Kidney epithelial cell (primary cell): ENCODE results near the gene INPP5A. TPM values are rescaled to one million over a fixed set of nuclear protein-coding genes. Genes with fewer than 3 reads are reported as not detected.
"Not testable (repeated sequence)": the region's sequence is repeated elsewhere in the genome, so short reads cannot be mapped to it uniquely, and the experiment has no call there.

Source experiments
- DNase-seq: peaks from one replicate; pipeline ENCODE4 v3.0.0-alpha.2; 2010; ENCODE audit warnings: low read depth
- H3K27me3 ChIP-seq: 2 replicates; pipeline ENCODE4 v1.6.0; 2011; ENCODE audit warnings: low read length; ENCODE audit not compliant: control insufficient read depth, insufficient read depth
- H3K36me3 ChIP-seq: 2 replicates; pipeline ENCODE4 v1.5.1; 2011; ENCODE audit warnings: low read length; ENCODE audit not compliant: control insufficient read depth, insufficient read depth
- H3K4me3 ChIP-seq: 2 replicates; pipeline ENCODE4 v1.5.1; 2011; ENCODE audit warnings: low read depth, mild to moderate bottlenecking, control low read depth, low read length
- CTCF ChIP-seq: IDR thresholded peaks from 2 replicates; pipeline ENCODE4 v1.5.1; 2011; ENCODE audit warnings: mild to moderate bottlenecking, moderate library complexity, low read length, control low read depth, inconsistent platforms; ENCODE audit not compliant: insufficient read depth, poor library complexity, severe bottlenecking
- total RNA-seq: library from RNA; depleted of rRNA; stranded (reverse); fragments of >200 nt; gene quantifications from 2 replicates; pipeline ENCODE4 v1.2.3, GENCODE V29; 2015

INPP5A gene
- total RNA-seq, 1 donor from 2014 or later: 45.1 TPM

- no peaks in the 10 kb centered on the region for H3K27me3 ChIP-seq
- no peak overlapping the region for H3K4me3 ChIP-seq
- no peak for TF ChIP-seq CTCF
- no peaks in the 10 kb centered on the region for H3K36me3 ChIP-seq
- no peak for DNase-seq
Measured at GRCh38 chr10:132593900-132594876, 56.6 kb downstream of the INPP5A start.

- TF ChIP-seq CTCF: no peak
- no peaks in the 10 kb centered on the region for H3K36me3 ChIP-seq
- H3K27me3 ChIP-seq: no peaks in the 10 kb centered on the region
- H3K4me3 ChIP-seq: no peak overlapping the region
- no peak for DNase-seq
Measured at GRCh38 chr10:132595021-132595420, 57.4 kb downstream of the INPP5A start.

GRCh38 chr10:132595854-132596253 lies 58.3 kb downstream of the INPP5A start:
- H3K36me3 ChIP-seq: no peaks in the 10 kb centered on the region
- DNase-seq: no peak
- no peaks in the 10 kb centered on the region for H3K27me3 ChIP-seq
- TF ChIP-seq CTCF: no peak
- H3K4me3 ChIP-seq: no peak overlapping the region

- no peak for TF ChIP-seq CTCF
- Histone ChIP-seq H3K4me3 (no peak overlapping the region), H3K36me3 (no peaks in the 10 kb centered on the region), H3K27me3 (no peaks in the 10 kb centered on the region)
- no peak for DNase-seq
Measured at GRCh38 chr10:132596742-132597279, 59.2 kb downstream of the INPP5A start.

GRCh38 chr10:132597654-132598053 lies 60.1 kb downstream of the INPP5A start:
- H3K36me3 ChIP-seq: no peaks in the 10 kb centered on the region
- no peak overlapping the region for H3K4me3 ChIP-seq
- no peak for DNase-seq
- no peaks in the 10 kb centered on the region for H3K27me3 ChIP-seq
- no peak for TF ChIP-seq CTCF

- H3K36me3 ChIP-seq, DNase-seq, H3K27me3 ChIP-seq, H3K4me3 ChIP-seq: not testable (repeated sequence)
Measured at GRCh38 chr10:132599023-132599618, 61.5 kb downstream of the INPP5A start.
